HG03175 (cell line): ENCODE data around the gene DSP.
A peak's percentile ranks its signal among the peaks of the same experiment; 100 is the strongest.

Experiments
- ATAC-seq: cut with Tn5 transposase; IDR thresholded peaks from one replicate; pipeline ENCODE4 v1.9.1; 2021; ENCODE audit warnings: mild to moderate bottlenecking, moderate library complexity; ENCODE audit not compliant: unreplicated experiment

The DSP gene

GRCh38 chr6:7559651-7560385 is 18.3 kb downstream of the DSP start:
- no peak for ATAC-seq

DNA sequence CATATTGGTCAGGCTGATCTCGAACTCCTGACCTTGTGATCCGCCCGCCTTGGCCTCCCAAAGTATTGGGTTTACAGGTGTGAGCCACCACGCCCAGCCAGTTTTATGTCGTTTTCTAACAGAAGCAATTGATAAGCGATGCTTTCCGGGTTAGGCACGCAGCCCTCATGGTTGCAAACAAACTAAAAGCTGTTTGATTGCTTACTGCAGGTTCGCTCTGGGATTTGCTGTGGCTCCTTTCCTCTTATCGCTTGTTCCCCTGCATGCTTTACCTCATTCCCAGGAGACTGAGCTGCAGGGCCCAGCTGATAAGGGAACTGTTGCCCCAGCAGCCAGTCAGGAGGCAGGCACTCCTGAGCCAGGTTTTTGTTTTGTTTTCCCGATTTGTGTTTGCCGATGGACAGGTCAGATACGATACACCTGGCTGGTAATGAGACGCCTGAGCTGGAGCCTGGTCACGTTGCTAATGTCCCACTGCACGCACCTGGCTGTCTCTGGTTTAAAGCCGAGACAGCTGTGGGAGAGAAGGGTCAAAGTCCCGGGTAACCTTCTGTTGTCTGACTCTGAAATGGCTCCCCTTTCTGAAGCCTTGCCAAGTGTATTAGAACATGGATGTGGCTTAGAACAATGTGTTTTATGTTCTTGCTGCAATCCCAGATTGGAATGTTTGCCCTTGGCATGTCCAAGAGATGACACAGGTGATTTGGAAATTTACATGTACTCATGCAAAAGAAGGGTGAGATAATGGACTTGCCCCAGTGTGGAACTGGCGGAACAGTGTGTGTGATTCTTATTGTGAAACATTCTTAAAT is 19.9 kb downstream of the DSP start:
- ATAC-seq = no peak

- ATAC-seq = no peak
Observed at GRCh38 chr6:7562769-7563168, 21.3 kb downstream of the DSP start.

- no peak for ATAC-seq
Observed at GRCh38 chr6:7566107-7566506, 24.6 kb downstream of the DSP start.

- no peak for ATAC-seq
Observed at GRCh38 chr6:7566617-7567173, 25.2 kb downstream of the DSP start.

DNA sequence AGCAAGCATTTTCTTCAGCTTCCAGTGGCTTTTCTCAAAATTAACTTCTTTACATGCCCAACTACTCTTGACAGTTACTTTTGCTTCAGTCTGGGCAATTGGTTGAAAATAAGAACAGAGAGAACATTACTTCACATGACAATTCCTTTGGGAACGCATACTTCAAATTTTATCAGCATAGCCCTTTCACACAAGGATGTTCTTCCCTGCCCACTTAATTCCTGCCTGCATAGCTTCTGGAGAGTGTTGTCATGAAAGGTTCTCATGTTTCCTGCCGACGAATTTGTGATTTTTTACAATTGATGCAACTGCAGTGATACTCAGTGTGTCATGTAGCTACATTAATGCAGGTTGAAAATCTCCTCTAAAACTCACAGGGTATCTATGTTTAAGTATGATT is 26.6 kb downstream of the DSP start:
- ATAC-seq = no peak

DNA sequence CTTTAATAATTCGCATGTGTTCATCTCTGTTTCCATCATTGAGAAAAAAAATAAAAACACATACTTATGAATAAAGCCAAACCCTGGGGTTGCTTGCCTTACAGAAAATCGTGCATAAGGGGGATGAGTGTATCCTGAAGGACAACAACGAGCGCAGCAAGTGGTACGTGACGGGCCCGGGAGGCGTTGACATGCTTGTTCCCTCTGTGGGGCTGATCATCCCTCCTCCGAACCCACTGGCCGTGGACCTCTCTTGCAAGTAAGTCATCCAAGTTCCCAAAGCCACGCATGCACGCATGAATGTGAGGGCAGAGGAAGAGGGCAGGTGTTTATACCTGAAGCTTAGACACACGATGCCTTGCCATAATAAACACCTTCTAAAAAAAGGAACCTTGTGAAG is 27.6 kb downstream of the DSP start:
- ATAC-seq = no peak

- no peak for ATAC-seq
Observed at GRCh38 chr6:7572213-7572943, 30.9 kb downstream of the DSP start.

GRCh38 chr6:7574500-7574899 is 33.0 kb downstream of the DSP start:
- no peak for ATAC-seq

GRCh38 chr6:7578516-7578915 is 37.0 kb downstream of the DSP start:
- no peak for ATAC-seq

DNA sequence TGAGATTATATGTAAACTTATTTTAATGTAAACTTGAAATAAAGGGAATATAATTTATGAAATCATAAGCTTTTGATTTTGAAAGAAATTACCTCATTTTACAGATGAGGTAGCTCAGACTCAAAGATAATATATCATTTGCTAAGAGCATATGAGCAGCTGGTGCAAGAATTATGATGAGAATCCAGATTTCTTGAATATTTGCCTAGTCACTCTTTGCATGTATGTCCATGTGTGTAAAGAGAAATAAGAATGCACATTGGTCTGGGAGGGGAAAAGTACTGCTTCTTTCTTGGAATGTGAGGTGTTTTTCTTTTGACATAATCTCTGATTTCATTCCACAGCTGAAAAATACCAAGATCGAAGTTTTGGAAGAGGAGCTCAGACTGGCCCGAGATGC is 37.5 kb downstream of the DSP start:
- no peak for ATAC-seq

DNA sequence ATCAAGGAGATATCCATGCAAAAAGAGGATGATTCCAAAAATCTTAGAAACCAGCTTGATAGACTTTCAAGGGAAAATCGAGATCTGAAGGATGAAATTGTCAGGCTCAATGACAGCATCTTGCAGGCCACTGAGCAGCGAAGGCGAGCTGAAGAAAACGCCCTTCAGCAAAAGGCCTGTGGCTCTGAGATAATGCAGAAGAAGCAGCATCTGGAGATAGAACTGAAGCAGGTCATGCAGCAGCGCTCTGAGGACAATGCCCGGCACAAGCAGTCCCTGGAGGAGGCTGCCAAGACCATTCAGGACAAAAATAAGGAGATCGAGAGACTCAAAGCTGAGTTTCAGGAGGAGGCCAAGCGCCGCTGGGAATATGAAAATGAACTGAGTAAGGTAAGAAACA is 38.4 kb downstream of the DSP start:
- ATAC-seq = no peak

GRCh38 chr6:7580537-7580926 is 39.1 kb downstream of the DSP start:
- ATAC-seq = no peak

- no peak for ATAC-seq
Observed at GRCh38 chr6:7580927-7581618, 39.6 kb downstream of the DSP start.

DNA sequence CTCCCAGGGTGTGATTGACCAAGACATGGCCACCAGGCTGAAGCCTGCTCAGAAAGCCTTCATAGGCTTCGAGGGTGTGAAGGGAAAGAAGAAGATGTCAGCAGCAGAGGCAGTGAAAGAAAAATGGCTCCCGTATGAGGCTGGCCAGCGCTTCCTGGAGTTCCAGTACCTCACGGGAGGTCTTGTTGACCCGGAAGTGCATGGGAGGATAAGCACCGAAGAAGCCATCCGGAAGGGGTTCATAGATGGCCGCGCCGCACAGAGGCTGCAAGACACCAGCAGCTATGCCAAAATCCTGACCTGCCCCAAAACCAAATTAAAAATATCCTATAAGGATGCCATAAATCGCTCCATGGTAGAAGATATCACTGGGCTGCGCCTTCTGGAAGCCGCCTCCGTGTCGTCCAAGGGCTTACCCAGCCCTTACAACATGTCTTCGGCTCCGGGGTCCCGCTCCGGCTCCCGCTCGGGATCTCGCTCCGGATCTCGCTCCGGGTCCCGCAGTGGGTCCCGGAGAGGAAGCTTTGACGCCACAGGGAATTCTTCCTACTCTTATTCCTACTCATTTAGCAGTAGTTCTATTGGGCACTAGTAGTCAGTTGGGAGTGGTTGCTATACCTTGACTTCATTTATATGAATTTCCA is 43.9 kb downstream of the DSP start:
- ATAC-seq = no peak

- no peak for ATAC-seq
Observed at GRCh38 chr6:7587631-7588100, 46.2 kb downstream of the DSP start.

DNA sequence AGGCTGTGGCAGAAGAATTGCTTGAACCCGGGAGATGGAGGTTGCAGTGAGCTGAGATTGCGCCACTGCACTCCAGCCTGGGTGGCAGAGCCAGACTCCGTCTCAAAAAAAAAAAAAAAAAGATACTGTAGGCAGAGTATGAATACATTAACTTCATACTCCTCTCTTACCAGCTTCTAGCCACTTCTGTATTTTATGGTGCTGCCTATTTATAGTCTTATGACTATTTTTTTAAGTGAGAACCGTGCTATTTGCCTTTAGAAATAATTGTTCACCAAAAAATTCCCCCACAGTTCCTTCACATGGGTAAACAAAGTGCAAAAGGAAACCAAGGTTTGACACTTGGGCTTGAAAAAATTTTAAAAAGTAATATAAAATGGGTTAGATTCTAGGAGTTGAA is 47.0 kb downstream of the DSP start:
- no peak for ATAC-seq

- no peak for ATAC-seq
Observed at GRCh38 chr6:7589221-7589620, 47.8 kb downstream of the DSP start.

GRCh38 chr6:7589949-7590917 is 48.8 kb downstream of the DSP start, which contains the start of gene SNRNP48:
Gene SNRNP48, plus strand, starts transcription at chr6:7590198. Its CDS starts 60 bp downstream, at chr6:7590258.
- peak; percentile 100 for ATAC-seq
